ENCODE results near the gene LZTR1. TPM values are rescaled to one million over a fixed set of nuclear protein-coding genes. Genes with fewer than 3 reads are reported as not detected.
"Not testable (repeated sequence)": the region's sequence is repeated elsewhere in the genome, so short reads cannot be mapped to it uniquely, and the experiment has no call there.

Gene LZTR1
- polyA plus RNA-seq, 1 experiment, result 28.3 TPM

- Histone ChIP-seq H3K27ac (ENCODE audit: low read depth, low read length) (no peak within 1 kb of the TSS), H3K9me3 (ENCODE audit: control insufficient read depth, insufficient read depth, low read length) (no peaks in the 10 kb centered on the region; the same call in 1 of the 2 replicates), H3K4me3 (ENCODE audit: low read depth, low read length) (no peak within 1 kb of the TSS), H3K27me3 (ENCODE audit: control insufficient read depth, insufficient read depth, low read length) (peaks cover 22% of the 10 kb centered on the region)
- ChIA-PET CTCF (interaction anchor here (0.6 to 1.0 kb wide), 2 partner anchors 8 to 122 kb away, joined by 3 to 5 read pairs; no protein-coding TSS in a partner anchor), POLR2A (no interaction called here)
- no peak for TF ChIP-seq CTCF (IDR thresholded peaks at IDR 0.05; ENCODE audit: low read depth, low read length)
- DNase-seq (ENCODE audit: low read depth, low spot score), result no peak
Measured at GRCh38 chr22:20966883-20967696, 15.0 kb upstream of the LZTR1 start, which contains the start of gene AIFM3. AIFM3 (plus strand) TSS chr22:20967255; CDS start chr22:20967945, 690 bp downstream.

GRCh38 chr22:20967697-20968211 is 14.3 kb upstream of the LZTR1 start:
- ChIA-PET POLR2A (interaction anchor here (0.6 kb wide), 1 partner anchor 14 kb away, joined by 3 read pairs; the partner anchor contains the start of gene LZTR1), CTCF (interaction anchor here (1.0 to 1.1 kb wide), 2 partner anchors 9 to 82 kb away, joined by 3 read pairs; no protein-coding TSS in a partner anchor)
- TF ChIP-seq CTCF (IDR thresholded peaks at IDR 0.05; ENCODE audit: low read depth, low read length), result no peak
- Histone ChIP-seq H3K27me3 (ENCODE audit: control insufficient read depth, insufficient read depth, low read length) (peaks cover 22% of the 10 kb centered on the region), H3K9me3 (ENCODE audit: control insufficient read depth, insufficient read depth, low read length) (no peaks in the 10 kb centered on the region; the same call in 1 of the 2 replicates), H3K4me3 (ENCODE audit: low read depth, low read length) (no peak overlapping the region), H3K27ac (ENCODE audit: low read depth, low read length) (no peak overlapping the region)
- DNase-seq (ENCODE audit: low read depth, low spot score), result no peak

- ChIA-PET CTCF (interaction anchor here (1.1 kb wide), 1 partner anchor 83 kb away, joined by 3 read pairs; no protein-coding TSS in a partner anchor), POLR2A (interaction anchor here (0.6 kb wide), 1 partner anchor 14 kb away, joined by 3 read pairs; the partner anchor contains the start of gene LZTR1)
- H3K27me3 ChIP-seq (ENCODE audit: control insufficient read depth, insufficient read depth, low read length), result peaks cover 22% of the 10 kb centered on the region
- no peaks in the 10 kb centered on the region; the same call in 1 of the 2 replicates for H3K9me3 ChIP-seq (ENCODE audit: control insufficient read depth, insufficient read depth, low read length)
- no peak for DNase-seq (ENCODE audit: low read depth, low spot score)
- no peak overlapping the region for H3K27ac ChIP-seq (ENCODE audit: low read depth, low read length)
- H3K4me3 ChIP-seq (ENCODE audit: low read depth, low read length), result no peak overlapping the region
- TF ChIP-seq CTCF (IDR thresholded peaks at IDR 0.05; ENCODE audit: low read depth, low read length), result no peak
Measured at GRCh38 chr22:20968281-20968977, 13.7 kb upstream of the LZTR1 start.

- CTCF ChIA-PET, result interaction anchor here (1.6 to 1.8 kb wide), 3 partner anchors 10 to 132 kb away, joined by 4 to 8 read pairs (median 7); no protein-coding TSS in a partner anchor
Measured at GRCh38 chr22:20970939-20971657, 11.0 kb upstream of the LZTR1 start.

GRCh38 chr22:20972014-20972694 is 9.9 kb upstream of the LZTR1 start:
- DNase-seq (ENCODE audit: low read depth, low spot score); H3K27ac ChIP-seq (ENCODE audit: low read depth, low read length); H3K4me3 ChIP-seq (ENCODE audit: low read depth, low read length); H3K27me3 ChIP-seq (ENCODE audit: control insufficient read depth, insufficient read depth, low read length); H3K9me3 ChIP-seq (ENCODE audit: control insufficient read depth, insufficient read depth, low read length): not testable (repeated sequence)
- CTCF ChIA-PET, result interaction anchor here (1.8 kb wide), 1 partner anchor 131 kb away, joined by 4 read pairs; no protein-coding TSS in a partner anchor
- POLR2A ChIA-PET, result interaction anchor here (3.5 kb wide), 1 partner anchor 10 kb away, joined by 21 read pairs; the partner anchor contains the start of gene LZTR1

More at GRCh38 chr22:20970939-20971657, 11.0 kb upstream of the LZTR1 start:
- H3K27me3 ChIP-seq (ENCODE audit: control insufficient read depth, insufficient read depth, low read length), result peaks cover 8% of the 10 kb centered on the region
- H3K9me3 ChIP-seq (ENCODE audit: control insufficient read depth, insufficient read depth, low read length), result no peaks in the 10 kb centered on the region; the same call in 1 of the 2 replicates
- no peak for DNase-seq (ENCODE audit: low read depth, low spot score)
- no peak for TF ChIP-seq CTCF (IDR thresholded peaks at IDR 0.05; ENCODE audit: low read depth, low read length)
- no peak overlapping the region for H3K27ac ChIP-seq (ENCODE audit: low read depth, low read length)
- H3K4me3 ChIP-seq (ENCODE audit: low read depth, low read length), result no peak overlapping the region
- POLR2A ChIA-PET, result interaction anchor here (3.5 kb wide), 1 partner anchor 11 kb away, joined by 21 read pairs; the partner anchor contains the start of gene LZTR1
